Calu3 (cell line): ENCODE measurements around the gene TROAP. TPM values are rescaled to one million over a fixed set of nuclear protein-coding genes. Genes with fewer than 3 reads are reported as not detected.

ENCODE experiments used
- BruUV-seq: library from RNA; stranded (reverse); fragments of 400-500 nt; replicated peaks from 2 replicates; lab custom pipeline; 2021; lab: Mats Ljungman, UMichigan
- CTCF ChIA-PET: fragments of 300-600 bp; sonication (Branson Sonifier 250); formaldehyde crosslinking; loops from one replicate; lab custom pipeline; 2022; ENCODE audit warnings: antibody characterized with exemption; lab: Charles Lee
- DNase-seq: peaks from one replicate; pipeline ENCODE4 v3.0.0; 2022
- H3K27ac Mint-ChIP-seq: one replicate; pipeline ENCODE4 v1.8.0; 2022; ENCODE audit warnings: mixed read lengths; ENCODE audit not compliant: unreplicated experiment
- H3K27me3 Mint-ChIP-seq: one replicate; pipeline ENCODE4 v1.8.0; 2022; ENCODE audit warnings: mixed read lengths; ENCODE audit not compliant: unreplicated experiment
- H3K36me3 Mint-ChIP-seq: one replicate; pipeline ENCODE4 v1.8.0; 2022; ENCODE audit warnings: mild to moderate bottlenecking, moderate library complexity, mixed read lengths; ENCODE audit not compliant: insufficient read depth, unreplicated experiment
- H3K4me1 Mint-ChIP-seq: one replicate; pipeline ENCODE4 v1.8.0; 2022; ENCODE audit warnings: mild to moderate bottlenecking, low read depth, mixed read lengths; ENCODE audit not compliant: unreplicated experiment
- H3K4me3 Mint-ChIP-seq: one replicate; pipeline ENCODE4 v1.8.0; 2022; ENCODE audit warnings: mild to moderate bottlenecking, low read depth, moderate library complexity, mixed read lengths; ENCODE audit not compliant: unreplicated experiment
- H3K9me3 Mint-ChIP-seq: one replicate; pipeline ENCODE4 v1.8.0; 2022; ENCODE audit warnings: low read depth, mixed read lengths; ENCODE audit not compliant: unreplicated experiment
- intact Hi-C: fragments of 100-400 bp; cut with micrococcal nuclease; formaldehyde crosslinking; loops from one replicate; pipeline ENCODE4 v1.10.0; 2022; ENCODE audit not compliant: unreplicated experiment
- total RNA-seq: library from RNA; stranded (reverse); gene quantifications from 2 replicates; pipeline ENCODE4 v1.2.3, GENCODE V29; 2022
- TF ChIP-seq, protein P1 (sequence below): fragments of 200-600 bp; IDR thresholded peaks from one replicate; pipeline ENCODE4 v1.8.0; 2022; ENCODE audit warnings: antibody characterized with exemption; ENCODE audit not compliant: unreplicated experiment

The TROAP gene
- total RNA-seq, 1 experiment from 2014 or later = 49.8 TPM

DNA sequence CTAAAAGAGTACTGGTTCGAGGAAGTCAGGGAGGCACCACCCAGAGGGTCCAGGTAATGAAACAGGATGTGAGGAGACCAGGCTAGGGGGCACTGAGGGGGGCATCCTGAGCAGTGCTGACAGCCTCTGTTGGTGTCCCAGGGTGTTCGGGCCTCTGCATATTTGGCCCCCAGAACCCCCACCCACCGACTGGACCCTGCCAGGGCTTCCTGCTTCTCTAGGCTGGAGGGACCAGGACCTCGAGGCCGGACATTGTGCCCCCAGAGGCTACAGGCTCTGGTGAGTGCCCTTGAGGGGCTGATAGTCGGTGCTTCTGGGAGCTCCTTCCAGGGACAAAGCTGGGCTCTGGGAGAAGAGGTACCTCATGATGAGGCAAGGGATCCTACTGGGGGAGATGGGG, 2.6 kb downstream of the TROAP start:
- CTCF ChIA-PET = no interaction called here
- TF ChIP-seq, protein P1, sequence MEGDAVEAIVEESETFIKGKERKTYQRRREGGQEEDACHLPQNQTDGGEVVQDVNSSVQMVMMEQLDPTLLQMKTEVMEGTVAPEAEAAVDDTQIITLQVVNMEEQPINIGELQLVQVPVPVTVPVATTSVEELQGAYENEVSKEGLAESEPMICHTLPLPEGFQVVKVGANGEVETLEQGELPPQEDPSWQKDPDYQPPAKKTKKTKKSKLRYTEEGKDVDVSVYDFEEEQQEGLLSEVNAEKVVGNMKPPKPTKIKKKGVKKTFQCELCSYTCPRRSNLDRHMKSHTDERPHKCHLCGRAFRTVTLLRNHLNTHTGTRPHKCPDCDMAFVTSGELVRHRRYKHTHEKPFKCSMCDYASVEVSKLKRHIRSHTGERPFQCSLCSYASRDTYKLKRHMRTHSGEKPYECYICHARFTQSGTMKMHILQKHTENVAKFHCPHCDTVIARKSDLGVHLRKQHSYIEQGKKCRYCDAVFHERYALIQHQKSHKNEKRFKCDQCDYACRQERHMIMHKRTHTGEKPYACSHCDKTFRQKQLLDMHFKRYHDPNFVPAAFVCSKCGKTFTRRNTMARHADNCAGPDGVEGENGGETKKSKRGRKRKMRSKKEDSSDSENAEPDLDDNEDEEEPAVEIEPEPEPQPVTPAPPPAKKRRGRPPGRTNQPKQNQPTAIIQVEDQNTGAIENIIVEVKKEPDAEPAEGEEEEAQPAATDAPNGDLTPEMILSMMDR = no peak
- H3K9me3 Mint-ChIP-seq = no peaks in the 10 kb centered on the region
- no peak overlapping the region for H3K4me3 Mint-ChIP-seq
- intact Hi-C loops = no loop called here
- H3K27me3 Mint-ChIP-seq = no peaks in the 10 kb centered on the region
- peaks cover 39% of the 10 kb centered on the region for H3K36me3 Mint-ChIP-seq
- BruUV-seq = no TSS peak
- no peaks in the 10 kb centered on the region for H3K4me1 Mint-ChIP-seq
- no peak for DNase-seq
- H3K27ac Mint-ChIP-seq = no peak overlapping the region

DNA sequence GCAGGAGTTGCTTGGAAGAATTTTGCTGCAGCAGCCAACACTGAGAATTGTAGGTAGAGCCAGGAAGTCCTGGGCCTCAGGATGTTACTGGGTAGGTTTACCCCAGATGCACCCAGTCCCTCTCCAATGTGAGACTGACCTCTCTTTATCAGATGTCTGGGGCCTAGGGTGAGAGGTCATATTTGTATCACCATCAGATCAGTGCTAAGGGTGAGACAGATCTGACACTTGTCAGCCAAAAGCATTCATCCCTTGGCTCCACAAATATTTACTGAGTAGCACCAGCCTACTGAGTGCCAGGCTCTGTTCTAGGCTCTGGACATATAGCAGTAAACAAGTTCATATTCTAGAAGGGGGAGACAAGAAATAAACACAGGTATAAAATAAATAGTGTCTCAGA, 4.3 kb downstream of the TROAP start:
- Mint-ChIP-seq H3K9me3 (no peaks in the 10 kb centered on the region), H3K4me3 (no peak overlapping the region), H3K27ac (no peak overlapping the region), H3K36me3 (peaks cover 47% of the 10 kb centered on the region), H3K4me1 (no peaks in the 10 kb centered on the region), H3K27me3 (no peaks in the 10 kb centered on the region)
- CTCF ChIA-PET = no interaction called here
- no peak for DNase-seq
- no TSS peak for BruUV-seq
- TF ChIP-seq, protein P1 = no peak
- intact Hi-C loops = no loop called here

DNA sequence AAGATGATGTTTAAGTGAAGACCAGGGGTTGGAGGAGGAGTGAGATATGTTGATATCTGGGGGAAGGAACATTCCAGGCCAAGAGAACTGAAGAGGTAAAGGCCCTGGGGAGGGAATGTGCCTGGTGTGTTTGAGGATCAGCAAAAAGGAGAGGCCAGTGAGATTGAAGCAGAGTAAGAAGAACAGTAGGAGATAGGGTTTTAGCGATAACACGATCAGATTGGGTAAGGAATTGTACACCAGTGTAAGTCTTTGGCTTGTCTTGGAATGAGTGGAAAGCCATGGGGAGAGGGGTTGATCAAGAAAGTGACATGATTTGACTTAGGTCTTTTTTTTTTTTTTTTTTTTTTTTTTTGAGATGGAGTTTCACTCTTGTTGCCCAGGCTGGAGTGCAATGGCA, 4.8 kb downstream of the TROAP start:
- Mint-ChIP-seq H3K4me3 (no peak overlapping the region), H3K36me3 (peaks cover 47% of the 10 kb centered on the region), H3K4me1 (no peaks in the 10 kb centered on the region), H3K27ac (no peak overlapping the region), H3K27me3 (no peaks in the 10 kb centered on the region), H3K9me3 (no peaks in the 10 kb centered on the region)
- no TSS peak for BruUV-seq
- no peak for DNase-seq
- intact Hi-C loops = no loop called here
- TF ChIP-seq, protein P1 = no peak
- CTCF ChIA-PET = no interaction called here

DNA sequence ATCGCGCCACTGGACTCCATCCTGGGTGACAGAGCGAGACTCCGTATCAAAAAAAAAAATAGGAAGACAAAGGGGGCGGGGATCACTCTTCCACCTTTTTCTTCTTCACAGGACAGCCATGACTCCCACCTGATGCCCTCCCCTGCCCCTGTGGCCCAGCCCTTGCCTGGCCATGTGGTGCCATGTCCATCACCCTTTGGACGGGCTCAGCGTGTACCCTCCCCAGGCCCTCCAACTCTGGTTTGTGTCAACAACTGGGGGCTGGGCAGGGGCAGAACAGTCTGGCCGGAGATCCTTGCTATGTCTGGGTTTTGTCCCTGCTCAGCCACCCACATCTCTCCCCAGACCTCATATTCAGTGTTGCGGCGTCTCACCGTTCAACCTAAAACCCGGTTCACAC, 5.8 kb downstream of the TROAP start:
- intact Hi-C loops = no loop called here
- TF ChIP-seq, protein P1 = no peak
- no TSS peak for BruUV-seq
- CTCF ChIA-PET = no interaction called here
- Mint-ChIP-seq H3K27me3 (no peaks in the 10 kb centered on the region), H3K36me3 (peaks cover 40% of the 10 kb centered on the region), H3K4me1 (no peaks in the 10 kb centered on the region), H3K9me3 (no peaks in the 10 kb centered on the region), H3K4me3 (no peak overlapping the region), H3K27ac (no peak overlapping the region)
- no peak for DNase-seq
